ENCODE measurements around the gene IL7R. TPM values are rescaled to one million over a fixed set of nuclear protein-coding genes. Genes with fewer than 3 reads are reported as not detected.

Gene IL7R
- total RNA-seq, 1 experiment from 2014 or later = not detected

- Histone ChIP-seq H3K9me3 (ENCODE audit: control insufficient read depth, low read depth, low read length) (no peaks in the 10 kb centered on the region), H3K56ac (ENCODE audit: insufficient read length, low read depth, low read length) (no peak overlapping the region), H2BK20ac (ENCODE audit: low read depth, low read length, poor library complexity, severe bottlenecking) (no peak overlapping the region), H3K79me2 (ENCODE audit: insufficient read depth, low read length) (no peaks in the 10 kb centered on the region), H4K91ac (ENCODE audit: insufficient read length, low read depth, low read length) (no peak overlapping the region), H4K20me1 (ENCODE audit: control insufficient read depth, insufficient read depth, insufficient read length) (no peaks in the 10 kb centered on the region), H3K23ac (ENCODE audit: insufficient read length, low read depth, low read length) (no peak overlapping the region), H2BK5ac (ENCODE audit: insufficient read length, low read length) (no peak overlapping the region), H3K14ac (ENCODE audit: insufficient read depth, low read length) (no peak overlapping the region), H3K4me2 (ENCODE audit: insufficient read depth, insufficient read length, low read length) (no peak overlapping the region), H3K4ac (ENCODE audit: low read depth, low read length) (no peak overlapping the region), H3K4me1 (ENCODE audit: insufficient read depth, low read length) (no peaks in the 10 kb centered on the region), H4K5ac (ENCODE audit: insufficient read length, low read depth, low read length) (no peak overlapping the region), H3K27ac (ENCODE audit: insufficient read length, low read depth, low read length) (no peak overlapping the region), H2BK12ac (ENCODE audit: insufficient read length, low read depth, low read length) (no peak overlapping the region), H3K27me3 (ENCODE audit: insufficient read depth, low read length) (no peaks in the 10 kb centered on the region), H4K8ac (replicated peaks; ENCODE audit: insufficient read length, low read depth, low read length) (no peak overlapping the region), H2BK15ac (ENCODE audit: low read depth, low read length) (no peak overlapping the region), H2BK120ac (ENCODE audit: low read depth, low read length, poor library complexity, severe bottlenecking) (no peak overlapping the region), H3K23me2 (ENCODE audit: insufficient read length, low read depth, low read length, poor library complexity, severe bottlenecking) (no peaks in the 10 kb centered on the region), H3K18ac (ENCODE audit: insufficient read length, low read depth, low read length) (no peak overlapping the region), H3K79me1 (ENCODE audit: insufficient read depth, low read depth, low read length, poor library complexity, severe bottlenecking) (no peaks in the 10 kb centered on the region), H3K9ac (ENCODE audit: extremely low read depth, insufficient read length, low read length) (no peak overlapping the region), H2AK5ac (ENCODE audit: insufficient read length, low read length) (no peak overlapping the region), H2AFZ (ENCODE audit: low read length) (no peak overlapping the region), H3T11ph (ENCODE audit: low read length) (no peak overlapping the region)
- Mint-ChIP-seq H3K27ac (no peak overlapping the region; a peak in 1 of 7 replicates), H3K27me3 (ENCODE audit: low read depth) (peaks cover 3% of the 10 kb centered on the region), H3K9me3 (no peaks in the 10 kb centered on the region), H3K4me3 (no peak overlapping the region), H3K4me1 (no peaks in the 10 kb centered on the region), H3K36me3 (ENCODE audit: insufficient read depth in 1 of 3, low read depth in 3 of 3) (no peaks in the 10 kb centered on the region)
- no CpG with 5 or more reads among the region's 3 CpGs for WGBS (ENCODE audit: extremely low coverage, insufficient read length, low lambda C conversion rate)
- no peak for DNase-seq
- no peak for TF ChIP-seq CTCF (conservative IDR thresholded peaks at IDR 0.05)
Measured at GRCh38 chr5:35811108-35811741, 45.5 kb upstream of the IL7R start.
